Mucosa of rectum (tissue), 2 donors: Measurements from ENCODE around the gene WDR38.

ENCODE experiments used
- H3K27ac ChIP-seq, 2 donors: one replicate each; pipeline ENCODE4 v1.7.0; 2013; ENCODE audit warnings: inconsistent platforms in 2 of 2, low read depth in 2 of 2, low read length in 2 of 2
- H3K27me3 ChIP-seq, 2 donors: one replicate each; pipeline ENCODE4 v1.7.0; 2013; ENCODE audit warnings: low read length in 2 of 2; ENCODE audit not compliant: control insufficient read depth in 2 of 2, insufficient read depth in 2 of 2
- H3K36me3 ChIP-seq, 2 donors: one replicate each; pipeline ENCODE4 v1.7.0; 2013; ENCODE audit warnings: low read length in 2 of 2; ENCODE audit not compliant: control insufficient read depth in 2 of 2, insufficient read depth in 2 of 2
- H3K4me1 ChIP-seq, 2 donors: one replicate each; pipeline ENCODE4 v1.7.0; 2013; ENCODE audit warnings: low read length in 2 of 2, mild to moderate bottlenecking in 1 of 2; ENCODE audit not compliant: control insufficient read depth in 2 of 2, insufficient read depth in 2 of 2
- H3K4me3 ChIP-seq, 2 donors: one replicate each; pipeline ENCODE4 v1.7.0; 2013; ENCODE audit warnings: low read length in 2 of 2
- H3K9ac ChIP-seq, 2 donors: one replicate each; pipeline ENCODE4 v1.7.0; 2013; ENCODE audit warnings: low read length in 2 of 2, low read depth in 1 of 2, mild to moderate bottlenecking in 1 of 2
- H3K9me3 ChIP-seq, 2 donors: one replicate each; pipeline ENCODE4 v1.7.0; 2013; ENCODE audit warnings: low read length in 2 of 2; ENCODE audit not compliant: control insufficient read depth in 2 of 2
- donor health status: healthy.
- donor health status: Normal muscosa, but diverticular disease.

WDR38 gene

GRCh38 chr9:124881138-124881743, 28.0 kb downstream of the WDR38 start:
- Histone ChIP-seq H3K36me3 (peaks cover 53 to 71% of the 10 kb centered on the region in 2 donors), H3K9ac (no peak overlapping the region), H3K4me3 (no peak overlapping the region), H3K9me3 (no peaks in the 10 kb centered on the region), H3K27ac (no peak overlapping the region), H3K27me3 (no peaks in the 10 kb centered on the region), H3K4me1 (no peaks in the 10 kb centered on the region)

GRCh38 chr9:124882231-124882630, 29.0 kb downstream of the WDR38 start:
- no peak overlapping the region for H3K9ac ChIP-seq
- H3K27ac ChIP-seq: no peak overlapping the region
- H3K4me3 ChIP-seq: no peak overlapping the region
- no peaks in the 10 kb centered on the region for H3K27me3 ChIP-seq
- H3K9me3 ChIP-seq: no peaks in the 10 kb centered on the region
- H3K36me3 ChIP-seq: peaks cover 54 to 71% of the 10 kb centered on the region in 2 donors
- H3K4me1 ChIP-seq: no peaks in the 10 kb centered on the region

- Histone ChIP-seq H3K27ac (no peak overlapping the region), H3K4me1 (no peaks in the 10 kb centered on the region), H3K9ac (no peak overlapping the region), H3K27me3 (no peaks in the 10 kb centered on the region), H3K36me3 (peaks cover 61 to 67% of the 10 kb centered on the region in 2 donors), H3K4me3 (no peak overlapping the region), H3K9me3 (no peaks in the 10 kb centered on the region)
Observed at GRCh38 chr9:124884376-124884775, 31.1 kb downstream of the WDR38 start.

- Histone ChIP-seq H3K27me3 (no peaks in the 10 kb centered on the region), H3K9me3 (no peaks in the 10 kb centered on the region)
Observed at GRCh38 chr9:124885551-124885950, 32.3 kb downstream of the WDR38 start.

GRCh38 chr9:124886461-124886860, 33.2 kb downstream of the WDR38 start:
- H3K9ac ChIP-seq: no peak overlapping the region
- H3K9me3 ChIP-seq: no peaks in the 10 kb centered on the region
- no peak overlapping the region for H3K27ac ChIP-seq
- H3K36me3 ChIP-seq: peaks cover 71 to 72% of the 10 kb centered on the region in 2 donors
- H3K4me3 ChIP-seq: no peak overlapping the region
- no peaks in the 10 kb centered on the region for H3K27me3 ChIP-seq
- no peaks in the 10 kb centered on the region for H3K4me1 ChIP-seq

More at GRCh38 chr9:124885551-124885950, 32.3 kb downstream of the WDR38 start:
- Histone ChIP-seq H3K9ac (no peak overlapping the region), H3K36me3 (peaks cover 70 to 71% of the 10 kb centered on the region in 2 donors), H3K4me1 (no peaks in the 10 kb centered on the region), H3K27ac (no peak overlapping the region), H3K4me3 (no peak overlapping the region)

GRCh38 chr9:124886866-124887492, 33.7 kb downstream of the WDR38 start:
- Histone ChIP-seq H3K4me1 (no peaks in the 10 kb centered on the region), H3K9me3 (no peaks in the 10 kb centered on the region), H3K36me3 (peaks cover 67 to 68% of the 10 kb centered on the region in 2 donors), H3K9ac (no peak overlapping the region), H3K27me3 (no peaks in the 10 kb centered on the region), H3K4me3 (no peak overlapping the region), H3K27ac (no peak overlapping the region)

- no peak overlapping the region for H3K4me3 ChIP-seq
- H3K27ac ChIP-seq: no peak overlapping the region
- H3K9ac ChIP-seq: no peak overlapping the region
- H3K9me3 ChIP-seq: no peaks in the 10 kb centered on the region
- H3K36me3 ChIP-seq: peaks cover 61 to 62% of the 10 kb centered on the region in 2 donors
- H3K27me3 ChIP-seq: no peaks in the 10 kb centered on the region
- no peaks in the 10 kb centered on the region for H3K4me1 ChIP-seq
Observed at GRCh38 chr9:124887832-124888231, 34.6 kb downstream of the WDR38 start.

GRCh38 chr9:124889006-124889405, 35.7 kb downstream of the WDR38 start:
- Histone ChIP-seq H3K36me3 (peaks cover 68 to 70% of the 10 kb centered on the region in 2 donors), H3K9me3 (no peaks in the 10 kb centered on the region), H3K9ac (no peak overlapping the region), H3K27me3 (no peaks in the 10 kb centered on the region), H3K4me3 (no peak overlapping the region), H3K27ac (no peak overlapping the region), H3K4me1 (no peaks in the 10 kb centered on the region)

- H3K4me1 ChIP-seq: no peaks in the 10 kb centered on the region
- H3K9ac ChIP-seq: no peak overlapping the region
- no peak overlapping the region for H3K27ac ChIP-seq
- peaks cover 68 to 72% of the 10 kb centered on the region in 2 donors for H3K36me3 ChIP-seq
- no peak overlapping the region for H3K4me3 ChIP-seq
- H3K9me3 ChIP-seq: no peaks in the 10 kb centered on the region
- no peaks in the 10 kb centered on the region for H3K27me3 ChIP-seq
Observed at GRCh38 chr9:124890179-124890578, 36.9 kb downstream of the WDR38 start.

GRCh38 chr9:124894035-124894740, 40.9 kb downstream of the WDR38 start:
- no peaks in the 10 kb centered on the region for H3K27me3 ChIP-seq
- no peak overlapping the region for H3K4me3 ChIP-seq
- no peaks in the 10 kb centered on the region for H3K4me1 ChIP-seq
- H3K9me3 ChIP-seq: no peaks in the 10 kb centered on the region
- H3K36me3 ChIP-seq: peaks cover 39 to 57% of the 10 kb centered on the region in 2 donors
- H3K27ac ChIP-seq: no peak overlapping the region
- no peak overlapping the region for H3K9ac ChIP-seq
